HG02981 (cell line): ENCODE results near the gene LRRC4C.

Experiments
- ATAC-seq: cut with Tn5 transposase; IDR thresholded peaks from one replicate; pipeline ENCODE4 v1.9.1; 2021; ENCODE audit warnings: mild to moderate bottlenecking, moderate library complexity; ENCODE audit not compliant: unreplicated experiment

Gene LRRC4C

GRCh38 chr11:40746282-40746681 lies 713.2 kb downstream of the LRRC4C start:
- no peak for ATAC-seq

- ATAC-seq: no peak
Measured at GRCh38 chr11:40732132-40732531, 727.3 kb downstream of the LRRC4C start.

- ATAC-seq: peak; percentile 50
Measured at GRCh38 chr11:40722179-40722795, 737.2 kb downstream of the LRRC4C start.

- ATAC-seq: no peak
Measured at GRCh38 chr11:40716344-40717130, 742.9 kb downstream of the LRRC4C start.

- no peak for ATAC-seq
Measured at GRCh38 chr11:40713083-40713482, 746.4 kb downstream of the LRRC4C start.

- no peak for ATAC-seq
Measured at GRCh38 chr11:40701027-40701426, 758.4 kb downstream of the LRRC4C start.

- no peak for ATAC-seq
Measured at GRCh38 chr11:40689823-40690222, 769.6 kb downstream of the LRRC4C start.

- ATAC-seq: no peak
Measured at GRCh38 chr11:40688369-40688768, 771.1 kb downstream of the LRRC4C start.

GRCh38 chr11:40686765-40687164 lies 772.7 kb downstream of the LRRC4C start:
- ATAC-seq: no peak

- no peak for ATAC-seq
Measured at GRCh38 chr11:40683010-40683409, 776.4 kb downstream of the LRRC4C start.

GRCh38 chr11:40679276-40679675 lies 780.2 kb downstream of the LRRC4C start:
- no peak for ATAC-seq

- peak; percentile 90 for ATAC-seq
Measured at GRCh38 chr11:40647295-40647694, 812.2 kb downstream of the LRRC4C start.

- no peak for ATAC-seq
Measured at GRCh38 chr11:40642284-40642683, 817.2 kb downstream of the LRRC4C start.

- no peak for ATAC-seq
Measured at GRCh38 chr11:40619654-40620053, 839.8 kb downstream of the LRRC4C start.

- ATAC-seq: no peak
Measured at GRCh38 chr11:40606800-40607199, 852.7 kb downstream of the LRRC4C start.

- no peak for ATAC-seq
Measured at GRCh38 chr11:40602866-40603552, 856.4 kb downstream of the LRRC4C start.

- ATAC-seq: no peak
Measured at GRCh38 chr11:40597546-40598113, 861.8 kb downstream of the LRRC4C start.

GRCh38 chr11:40573254-40573891 lies 886.1 kb downstream of the LRRC4C start:
- no peak for ATAC-seq

GRCh38 chr11:40569947-40570531 lies 889.4 kb downstream of the LRRC4C start:
- no peak for ATAC-seq

GRCh38 chr11:40567392-40567791 lies 892.1 kb downstream of the LRRC4C start:
- no peak for ATAC-seq

GRCh38 chr11:40544162-40544561 lies 915.3 kb downstream of the LRRC4C start:
- ATAC-seq: no peak
